Ishikawa (cell line): ENCODE results near the gene MANEAL.

ENCODE experiments used
- CREB1 ChIP-seq: IDR thresholded peaks from 2 replicates; pipeline ENCODE4 v1.6.1; 2012; ENCODE audit warnings: low read depth
- EP300 ChIP-seq: IDR thresholded peaks from 2 replicates; pipeline ENCODE4 v1.6.1; 2012; ENCODE audit warnings: borderline replicate concordance
- FOXM1 ChIP-seq: IDR thresholded peaks from 2 replicates; pipeline ENCODE4 v1.6.1; 2012; ENCODE audit warnings: low read depth, borderline replicate concordance
- MAX ChIP-seq: IDR thresholded peaks from 2 replicates; pipeline ENCODE4 v1.6.1; 2012
- NFIC ChIP-seq: IDR thresholded peaks from 2 replicates; pipeline ENCODE4 v1.6.1; 2012
- RAD21 ChIP-seq: IDR thresholded peaks from 2 replicates; pipeline ENCODE4 v1.6.1; 2012; ENCODE audit warnings: low read depth
- TEAD4 ChIP-seq: IDR thresholded peaks from 2 replicates; pipeline ENCODE4 v1.6.1; 2012
- YY1 ChIP-seq: IDR thresholded peaks from 2 replicates; pipeline ENCODE4 v1.6.1; 2012; ENCODE audit warnings: low read depth

- no peak for TF ChIP-seq FOXM1
- no peak for TF ChIP-seq CREB1
- no peak for TF ChIP-seq NFIC
- no peak for TF ChIP-seq MAX
- TF ChIP-seq EP300 = no peak
- TF ChIP-seq RAD21 = no peak
- TF ChIP-seq YY1 = no peak
- TF ChIP-seq TEAD4 = no peak
These were observed 26.2 kb upstream of the MANEAL start for GRCh38 chr1:37767488-37767887.
